Measurements from ENCODE around the gene TCTN2. TPM values are rescaled to one million over a fixed set of nuclear protein-coding genes. Genes with fewer than 3 reads are reported as not detected.

Gene TCTN2
- total and polyA plus RNA-seq, 2 experiments from 2014 or later = 2.7 to 6.0 TPM

- TF ChIP-seq POLR2AphosphoS5 (IDR thresholded peaks at IDR 0.05; ENCODE audit: low read depth) (no peak), EZH2 (IDR thresholded peaks at IDR 0.05; ENCODE audit: low read depth, unreplicated experiment) (no peak), REST (IDR thresholded peaks at IDR 0.05; ENCODE audit: unreplicated experiment) (no peak), NANOG (IDR thresholded peaks at IDR 0.05; ENCODE audit: borderline replicate concordance) (no peak)
These were observed 81.1 kb downstream of the TCTN2 start (continued) for GRCh38 chr12:123752046-123752445.

GRCh38 chr12:123754041-123754772 is 83.3 kb downstream of the TCTN2 start:
- no peaks in the 10 kb centered on the region for H3K9me2 ChIP-seq (ENCODE audit: insufficient read depth)
- no peaks in the 10 kb centered on the region for H3K27me3 ChIP-seq (ENCODE audit: insufficient read depth)
- no peak overlapping the region for H3K4me3 ChIP-seq
- H3K4me1 Mint-ChIP-seq = no peaks in the 10 kb centered on the region
- H3K4me1 ChIP-seq (ENCODE audit: insufficient read depth) = no peaks in the 10 kb centered on the region
- H3F3A ChIP-seq (replicated peaks; ENCODE audit: low read depth) = no peaks in the 10 kb centered on the region
- H2AFZ ChIP-seq = no peak overlapping the region
- H3K36me3 Mint-ChIP-seq (ENCODE audit: low read depth) = peaks cover 61% of the 10 kb centered on the region
- no peak for DNase-seq (ENCODE audit: low spot score)
- no peak overlapping the region for H3K27ac ChIP-seq (ENCODE audit: low read depth)
- H3K79me2 ChIP-seq (replicated peaks; ENCODE audit: insufficient read depth) = no peaks in the 10 kb centered on the region; the same call in 1 of the 2 replicates
- no peak overlapping the region for H3K27ac Mint-ChIP-seq
- H3K4me2 ChIP-seq = no peak overlapping the region
- peaks cover 6% of the 10 kb centered on the region for H4K20me1 ChIP-seq (replicated peaks; ENCODE audit: insufficient read depth)
- H3K4me3 Mint-ChIP-seq = no peak overlapping the region
- no peak for ATAC-seq
- peaks cover 50% of the 10 kb centered on the region for H3K36me3 ChIP-seq (ENCODE audit: insufficient read depth)
- H3K27me3 Mint-ChIP-seq (ENCODE audit: insufficient read depth, low read depth, poor library complexity) = no peaks in the 10 kb centered on the region
- no peaks in the 10 kb centered on the region for H3K9me3 Mint-ChIP-seq
- TF ChIP-seq EZH2phosphoT487 (IDR thresholded peaks at IDR 0.05; ENCODE audit: unreplicated experiment) = no peak
- TF ChIP-seq, protein P1, sequence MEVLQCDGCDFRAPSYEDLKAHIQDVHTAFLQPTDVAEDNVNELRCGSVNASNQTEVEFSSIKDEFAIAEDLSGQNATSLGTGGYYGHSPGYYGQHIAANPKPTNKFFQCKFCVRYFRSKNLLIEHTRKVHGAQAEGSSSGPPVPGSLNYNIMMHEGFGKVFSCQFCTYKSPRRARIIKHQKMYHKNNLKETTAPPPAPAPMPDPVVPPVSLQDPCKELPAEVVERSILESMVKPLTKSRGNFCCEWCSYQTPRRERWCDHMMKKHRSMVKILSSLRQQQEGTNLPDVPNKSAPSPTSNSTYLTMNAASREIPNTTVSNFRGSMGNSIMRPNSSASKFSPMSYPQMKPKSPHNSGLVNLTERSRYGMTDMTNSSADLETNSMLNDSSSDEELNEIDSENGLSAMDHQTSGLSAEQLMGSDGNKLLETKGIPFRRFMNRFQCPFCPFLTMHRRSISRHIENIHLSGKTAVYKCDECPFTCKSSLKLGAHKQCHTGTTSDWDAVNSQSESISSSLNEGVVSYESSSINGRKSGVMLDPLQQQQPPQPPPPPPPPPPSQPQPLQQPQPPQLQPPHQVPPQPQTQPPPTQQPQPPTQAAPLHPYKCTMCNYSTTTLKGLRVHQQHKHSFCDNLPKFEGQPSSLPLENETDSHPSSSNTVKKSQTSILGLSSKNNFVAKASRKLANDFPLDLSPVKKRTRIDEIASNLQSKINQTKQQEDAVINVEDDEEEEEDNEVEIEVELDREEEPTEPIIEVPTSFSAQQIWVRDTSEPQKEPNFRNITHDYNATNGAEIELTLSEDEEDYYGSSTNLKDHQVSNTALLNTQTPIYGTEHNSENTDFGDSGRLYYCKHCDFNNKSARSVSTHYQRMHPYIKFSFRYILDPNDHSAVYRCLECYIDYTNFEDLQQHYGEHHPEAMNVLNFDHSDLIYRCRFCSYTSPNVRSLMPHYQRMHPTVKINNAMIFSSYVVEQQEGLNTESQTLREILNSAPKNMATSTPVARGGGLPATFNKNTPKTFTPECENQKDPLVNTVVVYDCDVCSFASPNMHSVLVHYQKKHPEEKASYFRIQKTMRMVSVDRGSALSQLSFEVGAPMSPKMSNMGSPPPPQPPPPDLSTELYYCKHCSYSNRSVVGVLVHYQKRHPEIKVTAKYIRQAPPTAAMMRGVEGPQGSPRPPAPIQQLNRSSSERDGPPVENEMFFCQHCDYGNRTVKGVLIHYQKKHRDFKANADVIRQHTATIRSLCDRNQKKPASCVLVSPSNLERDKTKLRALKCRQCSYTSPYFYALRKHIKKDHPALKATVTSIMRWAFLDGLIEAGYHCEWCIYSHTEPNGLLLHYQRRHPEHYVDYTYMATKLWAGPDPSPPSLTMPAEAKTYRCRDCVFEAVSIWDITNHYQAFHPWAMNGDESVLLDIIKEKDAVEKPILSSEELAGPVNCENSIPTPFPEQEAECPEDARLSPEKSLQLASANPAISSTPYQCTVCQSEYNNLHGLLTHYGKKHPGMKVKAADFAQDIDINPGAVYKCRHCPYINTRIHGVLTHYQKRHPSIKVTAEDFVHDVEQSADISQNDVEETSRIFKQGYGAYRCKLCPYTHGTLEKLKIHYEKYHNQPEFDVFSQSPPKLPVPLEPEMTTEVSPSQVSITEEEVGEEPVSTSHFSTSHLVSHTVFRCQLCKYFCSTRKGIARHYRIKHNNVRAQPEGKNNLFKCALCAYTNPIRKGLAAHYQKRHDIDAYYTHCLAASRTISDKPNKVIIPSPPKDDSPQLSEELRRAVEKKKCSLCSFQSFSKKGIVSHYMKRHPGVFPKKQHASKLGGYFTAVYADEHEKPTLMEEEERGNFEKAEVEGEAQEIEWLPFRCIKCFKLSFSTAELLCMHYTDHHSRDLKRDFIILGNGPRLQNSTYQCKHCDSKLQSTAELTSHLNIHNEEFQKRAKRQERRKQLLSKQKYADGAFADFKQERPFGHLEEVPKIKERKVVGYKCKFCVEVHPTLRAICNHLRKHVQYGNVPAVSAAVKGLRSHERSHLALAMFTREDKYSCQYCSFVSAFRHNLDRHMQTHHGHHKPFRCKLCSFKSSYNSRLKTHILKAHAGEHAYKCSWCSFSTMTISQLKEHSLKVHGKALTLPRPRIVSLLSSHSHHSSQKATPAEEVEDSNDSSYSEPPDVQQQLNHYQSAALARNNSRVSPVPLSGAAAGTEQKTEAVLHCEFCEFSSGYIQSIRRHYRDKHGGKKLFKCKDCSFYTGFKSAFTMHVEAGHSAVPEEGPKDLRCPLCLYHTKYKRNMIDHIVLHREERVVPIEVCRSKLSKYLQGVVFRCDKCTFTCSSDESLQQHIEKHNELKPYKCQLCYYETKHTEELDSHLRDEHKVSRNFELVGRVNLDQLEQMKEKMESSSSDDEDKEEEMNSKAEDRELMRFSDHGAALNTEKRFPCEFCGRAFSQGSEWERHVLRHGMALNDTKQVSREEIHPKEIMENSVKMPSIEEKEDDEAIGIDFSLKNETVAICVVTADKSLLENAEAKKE (CRISPR knock-in tag; IDR thresholded peaks at IDR 0.05) = no peak
- no peak for TF ChIP-seq EZH2 (IDR thresholded peaks at IDR 0.05; ENCODE audit: low read depth, unreplicated experiment)
- no peak for TF ChIP-seq STAT1 (IDR thresholded peaks at IDR 0.05; ENCODE audit: unreplicated experiment)
- no peak for TF ChIP-seq NANOG (IDR thresholded peaks at IDR 0.05; ENCODE audit: borderline replicate concordance)
- no peak for TF ChIP-seq ZNF331 (CRISPR knock-in tag; IDR thresholded peaks at IDR 0.05; ENCODE audit: low read depth)
- TF ChIP-seq ZNF114 (CRISPR knock-in tag; IDR thresholded peaks at IDR 0.05) = no peak
- no peak for TF ChIP-seq JUNB (IDR thresholded peaks at IDR 0.05; ENCODE audit: unreplicated experiment)
- TF ChIP-seq, protein P2, sequence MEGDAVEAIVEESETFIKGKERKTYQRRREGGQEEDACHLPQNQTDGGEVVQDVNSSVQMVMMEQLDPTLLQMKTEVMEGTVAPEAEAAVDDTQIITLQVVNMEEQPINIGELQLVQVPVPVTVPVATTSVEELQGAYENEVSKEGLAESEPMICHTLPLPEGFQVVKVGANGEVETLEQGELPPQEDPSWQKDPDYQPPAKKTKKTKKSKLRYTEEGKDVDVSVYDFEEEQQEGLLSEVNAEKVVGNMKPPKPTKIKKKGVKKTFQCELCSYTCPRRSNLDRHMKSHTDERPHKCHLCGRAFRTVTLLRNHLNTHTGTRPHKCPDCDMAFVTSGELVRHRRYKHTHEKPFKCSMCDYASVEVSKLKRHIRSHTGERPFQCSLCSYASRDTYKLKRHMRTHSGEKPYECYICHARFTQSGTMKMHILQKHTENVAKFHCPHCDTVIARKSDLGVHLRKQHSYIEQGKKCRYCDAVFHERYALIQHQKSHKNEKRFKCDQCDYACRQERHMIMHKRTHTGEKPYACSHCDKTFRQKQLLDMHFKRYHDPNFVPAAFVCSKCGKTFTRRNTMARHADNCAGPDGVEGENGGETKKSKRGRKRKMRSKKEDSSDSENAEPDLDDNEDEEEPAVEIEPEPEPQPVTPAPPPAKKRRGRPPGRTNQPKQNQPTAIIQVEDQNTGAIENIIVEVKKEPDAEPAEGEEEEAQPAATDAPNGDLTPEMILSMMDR (conservative IDR thresholded peaks at IDR 0.05; ENCODE audit: low read depth in 2 of 2) = no peak
- TF ChIP-seq, protein P3, sequence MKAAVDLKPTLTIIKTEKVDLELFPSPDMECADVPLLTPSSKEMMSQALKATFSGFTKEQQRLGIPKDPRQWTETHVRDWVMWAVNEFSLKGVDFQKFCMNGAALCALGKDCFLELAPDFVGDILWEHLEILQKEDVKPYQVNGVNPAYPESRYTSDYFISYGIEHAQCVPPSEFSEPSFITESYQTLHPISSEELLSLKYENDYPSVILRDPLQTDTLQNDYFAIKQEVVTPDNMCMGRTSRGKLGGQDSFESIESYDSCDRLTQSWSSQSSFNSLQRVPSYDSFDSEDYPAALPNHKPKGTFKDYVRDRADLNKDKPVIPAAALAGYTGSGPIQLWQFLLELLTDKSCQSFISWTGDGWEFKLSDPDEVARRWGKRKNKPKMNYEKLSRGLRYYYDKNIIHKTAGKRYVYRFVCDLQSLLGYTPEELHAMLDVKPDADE (IDR thresholded peaks at IDR 0.05) = no peak

Data from GM23338 (cell line).